ENCODE data around the gene FAM3D. TPM values are rescaled to one million over a fixed set of nuclear protein-coding genes. Genes with fewer than 3 reads are reported as not detected.
"Not testable (repeated sequence)": the region's sequence is repeated elsewhere in the genome, so short reads cannot be mapped to it uniquely, and the experiment has no call there.

FAM3D gene
- total and polyA plus RNA-seq, 8 donors, result 0.32 to 2.1 (median 0.67) TPM

- H3K4me1 ChIP-seq, result peaks cover 0 to 4% (median 0%) of the 10 kb centered on the region in 3 donors
- no peak overlapping the region for H3K27ac ChIP-seq
- no peaks in the 10 kb centered on the region for H3K36me3 ChIP-seq
- TF ChIP-seq, protein P1, sequence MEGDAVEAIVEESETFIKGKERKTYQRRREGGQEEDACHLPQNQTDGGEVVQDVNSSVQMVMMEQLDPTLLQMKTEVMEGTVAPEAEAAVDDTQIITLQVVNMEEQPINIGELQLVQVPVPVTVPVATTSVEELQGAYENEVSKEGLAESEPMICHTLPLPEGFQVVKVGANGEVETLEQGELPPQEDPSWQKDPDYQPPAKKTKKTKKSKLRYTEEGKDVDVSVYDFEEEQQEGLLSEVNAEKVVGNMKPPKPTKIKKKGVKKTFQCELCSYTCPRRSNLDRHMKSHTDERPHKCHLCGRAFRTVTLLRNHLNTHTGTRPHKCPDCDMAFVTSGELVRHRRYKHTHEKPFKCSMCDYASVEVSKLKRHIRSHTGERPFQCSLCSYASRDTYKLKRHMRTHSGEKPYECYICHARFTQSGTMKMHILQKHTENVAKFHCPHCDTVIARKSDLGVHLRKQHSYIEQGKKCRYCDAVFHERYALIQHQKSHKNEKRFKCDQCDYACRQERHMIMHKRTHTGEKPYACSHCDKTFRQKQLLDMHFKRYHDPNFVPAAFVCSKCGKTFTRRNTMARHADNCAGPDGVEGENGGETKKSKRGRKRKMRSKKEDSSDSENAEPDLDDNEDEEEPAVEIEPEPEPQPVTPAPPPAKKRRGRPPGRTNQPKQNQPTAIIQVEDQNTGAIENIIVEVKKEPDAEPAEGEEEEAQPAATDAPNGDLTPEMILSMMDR (IDR thresholded peaks at IDR 0.05), result no peak
- FAIRE-seq (no peak), ATAC-seq (no peak), DNase-seq (no peak)
- intact Hi-C loops (cut with DNase I), result no loop called here
- no peaks in the 10 kb centered on the region for H3K27me3 ChIP-seq
- no peaks in the 10 kb centered on the region for H3K9me3 ChIP-seq
- H3K4me3 ChIP-seq, result no peak overlapping the region
Observed at GRCh38 chr3:58697561-58697960, 31.0 kb upstream of the FAM3D start.

- intact Hi-C loops (cut with DNase I); FAIRE-seq; H3K27me3 ChIP-seq; H3K27ac ChIP-seq; DNase-seq; H3K9me3 ChIP-seq; H3K36me3 ChIP-seq; ATAC-seq; H3K4me1 ChIP-seq; H3K4me3 ChIP-seq: not testable (repeated sequence)
- WGBS, 2 donors, result 72 to 75% methylated on average over 3 of the region's 3 CpGs
Observed at GRCh38 chr3:58696813-58697212, 30.2 kb upstream of the FAM3D start.

DNA sequence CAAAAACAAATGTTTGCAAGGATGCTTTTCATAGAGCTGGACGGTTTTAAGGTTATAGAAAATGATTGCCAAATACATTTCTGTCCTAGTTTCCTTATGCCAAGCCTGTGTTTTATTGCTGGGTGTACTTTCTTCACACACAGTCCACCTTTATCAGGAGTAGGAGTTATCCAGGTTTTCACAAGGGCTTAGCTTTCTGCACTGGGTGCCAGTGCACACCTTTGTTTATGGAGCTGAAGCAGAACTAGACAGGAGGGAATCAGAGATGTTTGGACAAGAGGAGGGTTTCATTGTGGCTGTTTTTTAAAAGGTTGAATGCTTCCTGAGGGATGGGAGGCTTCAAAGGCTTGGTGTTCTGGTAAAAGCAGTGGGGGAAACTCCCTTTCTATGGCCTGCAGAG, 29.5 kb upstream of the FAM3D start:
- intact Hi-C loops (cut with DNase I), result no loop called here
- H3K4me1 ChIP-seq, result peaks cover 0 to 4% (median 0%) of the 10 kb centered on the region in 3 donors
- no peak overlapping the region for H3K27ac ChIP-seq
- FAIRE-seq, result peak; percentile 65
- H3K4me3 ChIP-seq, result no peak overlapping the region
- WGBS, 2 donors, result 43 to 46% methylated on average over 1 of the region's 1 CpG
- peaks cover 0 to 3% (median 0%) of the 10 kb centered on the region in 4 donors for H3K9me3 ChIP-seq
- H3K27me3 ChIP-seq, result no peaks in the 10 kb centered on the region
- TF ChIP-seq, protein P1 (IDR thresholded peaks at IDR 0.05), result no peak
- ATAC-seq, result peak in 1 of 4 donors; percentile 34
- DNase-seq, result no peak
- no peaks in the 10 kb centered on the region for H3K36me3 ChIP-seq

DNA sequence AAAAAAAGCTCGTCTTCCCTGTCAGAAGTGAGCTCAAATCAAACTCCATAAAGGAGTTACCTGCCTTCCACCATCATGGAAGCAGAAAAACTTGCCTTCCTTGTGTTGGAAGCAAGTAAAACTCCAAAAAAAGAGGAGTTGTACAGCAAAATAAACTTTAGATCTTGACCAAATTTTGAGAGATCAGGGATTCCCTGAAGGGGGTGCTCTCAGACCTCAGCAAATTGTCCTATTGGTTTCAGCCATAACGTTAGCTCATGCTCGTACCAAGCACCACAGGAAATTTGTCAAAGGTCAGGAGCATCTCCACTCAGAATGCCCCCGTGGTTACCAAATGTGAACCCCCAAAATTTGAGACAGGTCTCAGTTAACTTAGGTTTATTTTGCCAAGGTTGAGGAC, 28.7 kb upstream of the FAM3D start:
- H3K27me3 ChIP-seq; DNase-seq; H3K9me3 ChIP-seq; intact Hi-C loops (cut with DNase I); H3K4me3 ChIP-seq; H3K4me1 ChIP-seq; H3K36me3 ChIP-seq; ATAC-seq; FAIRE-seq; H3K27ac ChIP-seq: not testable (repeated sequence)
- WGBS, 2 donors, result 77 to 81% methylated on average over 4 of the region's 4 CpGs

DNA sequence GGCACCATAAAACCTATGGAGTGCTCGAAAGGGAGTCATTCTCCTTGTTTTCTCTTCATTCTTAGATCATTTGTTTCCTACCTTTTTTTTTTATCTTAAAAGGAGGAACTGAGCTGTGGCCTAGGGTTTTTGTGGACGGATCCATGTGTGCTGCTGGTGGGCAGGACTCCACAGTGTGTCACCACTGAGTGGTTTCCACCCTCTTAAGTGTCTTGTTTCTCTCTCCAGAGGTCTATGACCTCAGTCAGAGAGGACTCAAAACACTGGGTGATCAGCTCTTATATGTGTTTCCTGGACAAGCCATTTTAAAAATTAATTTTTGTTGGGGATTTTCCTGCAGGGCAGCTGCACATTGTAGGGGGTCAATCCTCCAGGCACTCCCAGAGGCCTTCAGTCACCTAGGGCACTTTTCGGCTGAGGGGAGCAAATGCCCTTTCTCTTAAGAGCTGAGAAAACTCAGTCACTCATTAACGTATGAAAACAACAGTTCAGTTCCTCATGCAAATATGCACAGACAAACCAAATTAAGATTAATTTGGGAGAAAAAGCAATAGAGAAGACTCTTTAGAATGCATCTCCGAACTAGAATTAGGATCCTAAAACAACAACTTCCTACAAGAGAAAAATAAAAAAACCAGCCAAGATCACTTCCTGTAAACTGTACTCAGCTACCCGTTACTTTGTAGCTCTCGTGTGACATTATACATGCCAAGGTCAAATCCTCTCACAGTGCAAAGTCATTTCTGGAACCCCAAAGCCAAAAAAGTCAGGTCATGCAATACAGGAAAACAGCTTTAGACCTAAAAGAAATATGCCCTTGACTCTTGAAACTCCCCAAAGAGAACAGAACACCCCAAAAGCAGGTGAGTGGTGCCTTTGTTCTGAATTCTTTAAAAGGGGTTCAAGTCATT, 27.6 kb upstream of the FAM3D start:
- ATAC-seq (peak in 1 of 4 donors; percentile 39), DNase-seq (no peak), FAIRE-seq (no peak)
- TF ChIP-seq, protein P1 (IDR thresholded peaks at IDR 0.05), result no peak
- Histone ChIP-seq H3K36me3 (no peaks in the 10 kb centered on the region), H3K4me1 (peaks cover 0 to 4% (median 0%) of the 10 kb centered on the region in 3 donors), H3K9me3 (peaks cover 0 to 3% (median 0%) of the 10 kb centered on the region in 4 donors), H3K27ac (no peak overlapping the region), H3K4me3 (no peak overlapping the region), H3K27me3 (no peaks in the 10 kb centered on the region)
- intact Hi-C loops (cut with DNase I), result no loop called here
- 57 to 63% methylated on average over 7 of the region's 7 CpGs for WGBS, 2 donors

DNA sequence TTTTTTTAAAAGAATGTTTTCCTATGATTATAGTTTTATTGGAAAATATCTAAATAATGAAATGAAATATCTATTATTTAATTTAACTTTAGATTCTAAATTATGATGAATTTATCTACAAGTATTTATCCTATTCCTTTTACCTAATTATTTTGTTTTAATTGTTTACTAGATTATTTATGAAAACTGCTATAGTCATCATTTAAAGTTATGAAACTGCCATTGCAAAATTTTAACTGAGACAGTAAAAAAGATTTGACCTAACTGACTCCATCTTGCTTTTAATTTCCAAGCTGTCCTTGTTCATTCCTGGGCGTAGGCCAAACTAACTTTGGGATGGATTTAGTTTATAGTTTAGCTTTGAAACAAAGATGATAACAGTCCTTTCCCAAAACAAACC, 25.9 kb upstream of the FAM3D start:
- no peaks in the 10 kb centered on the region for H3K36me3 ChIP-seq
- WGBS, 2 donors, result 78 to 86% methylated on average over 1 of the region's 1 CpG
- peaks cover 0 to 4% (median 0%) of the 10 kb centered on the region in 3 donors for H3K4me1 ChIP-seq
- peak; percentile 59 for FAIRE-seq
- intact Hi-C loops (cut with DNase I), result no loop called here
- DNase-seq, result no peak
- H3K9me3 ChIP-seq, result peaks cover 0 to 3% (median 0%) of the 10 kb centered on the region in 4 donors
- H3K27ac ChIP-seq, result no peak overlapping the region
- no peak overlapping the region for H3K4me3 ChIP-seq
- TF ChIP-seq, protein P1 (IDR thresholded peaks at IDR 0.05), result no peak
- no peaks in the 10 kb centered on the region for H3K27me3 ChIP-seq
- no peak for ATAC-seq
